Stimulated activated CD4-positive, alpha-beta T cell treated with anti-CD3 and anti-CD28 coated beads, Interleukin-4, amount 100 ng/mL, for 1 hour (primary cell): ENCODE data around the gene CYLC2.

ENCODE experiments used
- DNase-seq: peaks from one replicate; pipeline ENCODE4 v3.0.0-alpha.2; 2020

CYLC2 gene, protein sequence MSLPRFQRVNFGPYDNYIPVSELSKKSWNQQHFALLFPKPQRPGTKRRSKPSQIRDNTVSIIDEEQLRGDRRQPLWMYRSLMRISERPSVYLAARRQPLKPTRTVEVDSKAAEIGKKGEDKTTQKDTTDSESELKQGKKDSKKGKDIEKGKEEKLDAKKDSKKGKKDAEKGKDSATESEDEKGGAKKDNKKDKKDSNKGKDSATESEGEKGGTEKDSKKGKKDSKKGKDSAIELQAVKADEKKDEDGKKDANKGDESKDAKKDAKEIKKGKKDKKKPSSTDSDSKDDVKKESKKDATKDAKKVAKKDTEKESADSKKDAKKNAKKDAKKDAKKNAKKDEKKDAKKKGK

DNA sequence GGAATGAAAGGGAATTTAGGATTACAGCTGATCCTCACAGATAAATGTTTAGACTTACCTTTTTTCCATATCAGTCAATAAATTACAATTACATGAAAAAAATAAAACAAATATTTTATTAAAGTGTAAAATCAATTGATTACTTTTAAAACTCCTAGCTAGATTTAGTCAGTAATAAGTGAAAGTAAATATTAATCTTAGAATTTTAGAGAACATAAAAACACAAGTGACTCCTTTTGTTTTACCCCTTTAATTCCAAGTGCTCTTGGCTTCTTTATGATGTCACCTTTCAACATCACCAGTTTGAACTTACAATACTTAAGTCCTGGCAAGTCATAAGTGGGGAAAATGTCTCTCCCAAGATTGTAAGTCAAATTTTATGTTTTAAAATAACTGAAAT lies at the start of gene CYLC2:
TSS of gene CYLC2 (plus strand) at position 301 of the 400 bp plus-strand sequence. CDS start at position 349, 48 bp downstream.
- no peak for DNase-seq

DNA sequence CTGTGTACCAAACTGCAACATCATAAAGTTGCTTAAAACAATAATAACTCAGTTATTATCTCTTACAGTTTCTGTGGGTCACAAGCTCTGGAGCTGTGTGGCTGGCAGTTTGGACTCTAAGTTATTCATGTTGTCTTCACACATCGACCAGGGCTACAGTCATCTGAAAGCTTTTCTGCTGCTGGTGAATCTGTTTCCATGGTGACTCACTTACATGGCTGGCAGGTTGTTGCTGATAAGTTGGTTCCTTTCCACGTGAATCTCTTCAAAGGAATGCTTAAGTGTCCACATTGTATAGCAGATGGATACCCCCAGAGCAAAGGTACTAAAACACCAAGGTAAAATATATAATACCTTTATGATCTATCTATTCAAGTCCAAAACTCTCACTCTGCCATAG lies 44.8 kb upstream of the CYLC2 start:
- DNase-seq, result no peak

DNA sequence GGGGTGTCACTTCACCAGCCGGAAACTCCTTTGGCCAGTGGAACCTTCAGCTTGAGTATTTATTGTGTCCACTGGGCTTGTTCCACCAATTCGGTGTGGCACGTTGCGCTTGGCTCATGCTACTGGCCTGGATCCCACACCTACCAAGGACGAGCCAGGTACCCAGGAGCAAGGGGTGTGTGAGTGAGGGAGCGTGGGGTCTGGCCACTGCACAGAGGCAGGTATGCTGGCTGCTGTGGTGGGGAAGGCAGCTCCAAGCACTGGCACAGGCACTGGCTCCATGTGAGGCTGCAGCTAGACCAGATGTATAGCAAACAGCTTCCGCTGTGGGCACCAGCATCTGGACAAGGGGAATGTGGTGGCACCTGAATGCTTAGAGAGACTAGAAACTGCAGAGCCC lies 28.1 kb upstream of the CYLC2 start:
- DNase-seq, result no peak

DNA sequence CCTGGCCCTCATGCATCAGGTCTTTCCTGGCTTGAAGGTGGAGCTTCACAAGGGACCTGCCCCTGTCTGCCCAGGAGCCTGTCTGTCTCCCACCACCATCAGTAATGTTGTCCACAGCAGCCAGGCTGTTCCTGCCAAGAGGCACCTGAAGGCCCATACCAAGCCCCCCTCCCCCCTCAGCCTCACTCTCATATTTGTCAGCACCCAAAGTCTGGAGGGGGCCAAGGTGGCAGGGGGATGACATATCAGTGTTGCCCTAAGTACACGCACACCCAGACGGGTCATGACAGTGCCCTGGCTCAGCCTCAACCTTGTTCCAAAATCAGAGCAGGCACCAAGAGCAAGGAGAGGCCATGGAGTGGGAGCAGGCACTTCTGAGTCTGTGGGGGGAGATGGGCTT lies 27.2 kb upstream of the CYLC2 start:
- no peak for DNase-seq

DNA sequence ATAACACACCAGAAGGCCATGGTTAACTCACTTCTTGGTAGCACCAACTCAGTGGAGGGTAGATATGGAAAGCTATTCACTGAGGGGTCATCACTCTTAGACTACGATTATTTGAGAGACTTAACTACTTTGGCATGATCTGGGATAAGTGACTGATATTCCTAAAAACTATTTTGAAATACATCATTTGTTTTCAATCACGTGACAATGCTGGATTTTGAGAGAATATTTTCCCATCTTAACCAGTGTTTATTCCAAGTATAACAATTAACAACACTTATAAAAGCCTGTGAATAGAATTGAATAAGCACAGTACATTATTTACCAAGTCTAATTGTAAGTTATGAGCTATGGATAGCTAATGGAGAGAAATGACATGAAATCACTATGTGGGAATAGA lies 22.4 kb upstream of the CYLC2 start:
- no peak for DNase-seq

DNA sequence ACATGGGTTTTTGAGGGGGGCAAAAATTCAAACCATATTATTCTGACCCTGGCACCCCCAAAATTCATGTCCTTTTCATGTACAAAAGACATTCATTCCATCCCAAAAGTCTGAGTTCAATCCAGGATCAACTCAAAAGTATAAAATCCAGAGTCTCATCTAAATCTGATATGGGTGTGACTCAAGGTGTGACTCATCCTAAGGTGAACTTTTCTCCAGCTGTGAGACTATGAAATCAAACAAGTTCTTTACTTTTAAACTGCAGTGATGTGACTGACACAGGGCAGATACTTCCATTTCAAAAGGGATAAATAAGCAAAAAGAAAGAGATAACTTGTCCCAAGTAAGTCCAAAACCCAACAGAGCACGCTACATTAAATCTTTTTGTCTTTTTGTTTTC lies 20.6 kb upstream of the CYLC2 start:
- DNase-seq, result no peak

DNA sequence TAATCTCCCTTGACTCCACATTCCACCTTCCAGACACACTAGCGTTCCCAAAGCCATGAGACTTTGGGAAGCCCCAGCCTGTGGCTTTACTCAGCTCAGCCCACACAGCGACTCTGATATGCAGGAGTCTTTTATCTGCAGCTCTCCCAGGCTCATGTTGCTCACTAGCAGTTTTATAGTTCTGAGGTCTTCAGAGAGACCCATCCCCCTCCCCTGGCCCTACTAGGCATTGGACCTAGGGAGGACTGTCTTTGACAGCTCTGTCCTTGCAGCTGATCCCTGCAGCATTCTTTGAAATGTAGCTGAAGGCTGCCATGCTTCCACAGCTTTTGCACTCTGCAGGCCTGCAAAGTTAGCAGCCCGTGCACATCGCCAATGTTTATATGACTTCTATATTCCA lies 19.9 kb upstream of the CYLC2 start:
- DNase-seq, result no peak

DNA sequence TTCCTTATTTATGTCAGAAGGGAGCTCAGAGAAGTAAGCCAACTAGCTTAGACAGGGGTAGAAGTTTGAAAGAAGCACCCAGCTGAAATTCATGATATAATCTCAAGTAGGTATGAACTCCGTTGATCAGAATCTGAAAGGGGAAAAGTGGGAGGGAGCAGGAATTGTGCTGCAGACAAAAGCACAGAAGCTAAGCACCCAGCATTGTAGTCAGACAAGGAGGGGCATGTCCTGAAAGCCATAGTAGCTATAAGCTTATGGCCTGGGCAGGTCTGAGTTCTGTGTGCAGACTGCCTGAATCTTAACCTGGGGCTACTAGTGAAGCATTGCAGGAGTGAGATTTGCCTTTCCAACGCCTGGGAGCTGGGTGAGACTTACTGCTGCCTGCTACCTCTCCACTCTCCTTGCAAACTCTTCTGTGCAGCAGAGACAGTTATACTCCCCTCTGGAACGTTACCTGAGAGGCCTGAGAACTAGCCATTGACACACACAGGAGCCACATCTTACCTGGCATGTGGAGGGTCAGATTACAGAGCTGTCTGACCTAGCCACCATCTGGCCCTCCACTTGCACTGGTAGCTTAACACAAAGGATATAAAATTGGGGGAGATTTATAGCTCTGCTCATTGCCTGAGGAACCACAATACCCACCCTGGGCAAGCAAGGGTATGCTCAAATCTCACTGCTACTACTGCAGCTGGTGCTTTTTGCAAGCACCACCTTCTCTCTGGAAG lies 9.8 kb upstream of the CYLC2 start:
- DNase-seq, result no peak

DNA sequence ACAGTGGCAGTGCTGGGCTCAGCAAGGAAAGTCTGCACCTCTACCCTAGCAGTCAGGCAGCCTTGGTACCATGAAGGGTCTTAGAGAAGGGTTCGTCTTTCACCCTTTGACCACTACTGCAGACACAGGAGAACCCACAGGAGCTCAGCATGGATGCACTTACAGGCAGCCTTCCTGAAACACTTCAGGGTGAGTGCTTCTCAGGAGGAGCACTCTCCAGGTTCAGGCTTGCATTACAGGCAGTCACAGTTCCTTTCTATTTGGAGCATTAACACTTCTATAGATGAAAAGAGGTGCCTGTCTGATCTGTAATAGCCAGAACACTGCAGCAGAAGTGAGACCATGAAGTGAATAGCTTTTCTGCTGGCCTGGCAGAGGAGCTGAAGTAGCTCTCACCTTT lies 8.7 kb upstream of the CYLC2 start:
- DNase-seq, result no peak

DNA sequence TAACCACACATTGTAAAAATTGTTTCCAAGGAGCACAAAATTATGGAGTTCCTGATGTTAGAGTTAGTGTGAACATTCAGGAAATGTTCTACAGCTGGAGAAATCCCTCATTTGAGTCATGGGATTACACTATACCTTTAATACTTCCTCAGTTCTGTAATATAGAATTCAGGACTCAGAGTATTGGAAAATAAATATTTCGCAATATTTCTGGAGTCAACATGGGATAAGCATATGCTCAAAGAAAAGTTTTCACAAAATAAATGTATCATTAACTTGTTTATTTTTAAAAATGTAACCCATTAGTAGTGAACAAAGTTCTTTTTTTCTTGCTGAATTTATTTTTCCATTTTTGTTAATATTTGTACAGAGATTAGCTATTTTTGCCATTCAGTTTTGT lies 8.6 kb downstream of the CYLC2 start:
- no peak for DNase-seq

DNA sequence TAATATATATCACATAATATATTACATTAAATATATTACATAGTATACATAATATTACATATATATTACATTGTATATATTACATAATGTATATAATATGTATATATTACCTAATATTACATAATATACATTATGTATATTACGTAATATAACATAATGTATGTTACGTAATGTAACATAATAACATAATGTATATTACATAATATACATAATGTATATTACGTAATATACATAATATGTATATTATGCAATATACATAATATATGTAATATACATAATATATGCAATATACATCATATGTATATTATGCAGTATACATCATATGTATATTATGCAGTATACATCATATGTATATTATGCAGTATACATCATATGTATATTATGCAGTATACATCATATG lies 19.1 kb downstream of the CYLC2 start:
- no peak for DNase-seq

DNA sequence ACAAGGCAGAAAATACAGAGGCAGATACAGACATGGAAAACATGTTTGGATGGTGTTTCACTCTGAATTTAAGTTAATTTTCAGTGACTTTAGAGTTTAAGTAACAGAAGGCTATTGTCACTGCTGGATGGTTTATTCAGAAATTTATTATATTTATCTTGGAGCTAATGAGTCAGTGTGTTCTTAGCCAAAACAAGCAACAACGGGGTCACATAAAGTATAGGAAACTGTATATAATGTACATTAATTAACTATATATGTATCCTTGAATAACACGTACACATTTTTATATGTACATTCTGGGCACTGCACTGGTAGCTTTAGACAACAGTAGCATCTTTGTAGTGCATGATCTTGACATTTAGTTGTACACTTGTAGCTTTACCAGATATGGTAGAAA lies 30.7 kb downstream of the CYLC2 start:
- DNase-seq, result no peak

DNA sequence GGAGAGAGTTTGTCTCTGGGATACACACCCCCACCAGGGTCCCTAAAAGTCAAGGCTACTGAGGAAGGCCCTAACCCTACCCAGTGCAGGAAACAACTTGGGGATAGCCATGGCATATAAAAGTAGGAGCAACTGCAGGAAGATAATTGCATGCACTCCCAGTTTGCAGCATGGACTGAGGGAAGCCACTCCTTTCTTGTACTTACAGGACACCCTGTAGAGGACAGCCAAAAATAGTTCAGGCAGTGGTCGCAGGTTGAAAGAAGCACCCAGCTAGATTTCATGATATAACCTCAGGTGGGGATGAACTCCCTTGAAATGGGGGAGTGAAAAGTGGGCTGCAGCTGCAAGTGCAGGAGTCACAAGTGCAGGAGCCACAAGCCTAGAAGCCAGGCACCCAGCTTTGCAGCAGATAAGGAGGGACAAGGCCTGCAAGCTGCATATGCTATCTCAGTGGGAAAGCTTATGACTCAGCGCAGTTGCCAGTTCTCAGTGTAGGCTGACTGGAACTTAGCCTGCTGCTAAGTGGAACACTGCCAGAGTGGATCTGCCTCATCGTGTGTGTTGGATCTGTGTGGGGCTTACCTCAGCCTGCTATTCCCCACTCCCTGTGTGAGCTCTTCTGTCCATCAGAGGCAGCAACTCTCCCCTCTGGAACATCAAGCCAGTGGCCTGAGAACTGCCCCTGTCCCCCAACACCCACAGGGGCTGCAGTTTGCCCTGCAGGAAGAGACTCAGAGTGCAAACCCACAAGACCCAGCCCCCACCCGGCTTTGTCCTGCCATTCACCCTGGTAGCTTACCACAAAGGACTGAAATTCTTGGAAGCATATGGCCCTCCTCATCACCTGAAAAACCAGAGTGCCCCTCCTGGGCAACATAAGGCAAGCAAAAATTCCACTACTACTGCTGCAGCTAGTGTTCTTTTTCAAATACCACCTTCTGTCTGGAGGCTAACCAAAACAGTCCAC lies 42.7 kb downstream of the CYLC2 start:
- DNase-seq, result no peak

DNA sequence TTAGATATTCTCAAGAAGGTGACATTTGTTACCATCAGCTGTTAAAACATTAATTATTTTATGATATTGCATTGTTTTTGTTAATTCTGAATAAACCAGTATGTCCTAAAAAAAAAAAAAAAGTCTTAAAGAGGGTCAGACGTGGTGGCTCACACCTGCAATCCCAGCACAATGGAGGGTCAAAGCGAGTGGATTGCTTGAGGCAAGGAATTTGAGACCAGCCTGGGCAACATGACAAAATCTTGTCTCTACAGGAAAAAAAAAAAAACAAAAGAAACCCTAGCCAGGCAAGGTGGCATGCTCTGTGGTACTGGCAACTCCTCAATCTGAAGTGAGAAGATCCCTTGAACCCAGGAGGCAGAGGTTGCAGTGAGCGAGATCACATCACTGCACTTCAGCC lies 46.8 kb downstream of the CYLC2 start:
- DNase-seq, result no peak
